OCI-LY3 (cell line): ENCODE results near the gene MOB3C.

Source experiments
- CTCF ChIP-seq: fragments of 200-600, 300-600 bp; sonication (generic); IDR thresholded peaks from 2 replicates; pipeline ENCODE4 v1.5.1; 2014; ENCODE audit warnings: antibody characterized with exemption, low read length, low read depth
- EZH2phosphoT487 ChIP-seq: fragments of 200-600 bp; shearing (Covaris generic); IDR thresholded peaks from 2 replicates; pipeline ENCODE4 v1.6.1; 2018; ENCODE audit warnings: antibody characterized with exemption, mixed run types, low read depth

GRCh38 chr1:46630719-46631118 is 14.1 kb upstream of the MOB3C start:
- no peak for TF ChIP-seq CTCF
- TF ChIP-seq EZH2phosphoT487 = no peak
